ENCODE results near the gene PRRT1.
"Not testable (repeated sequence)": the region's sequence is repeated elsewhere in the genome, so short reads cannot be mapped to it uniquely, and the experiment has no call there.

The PRRT1 gene

DNA sequence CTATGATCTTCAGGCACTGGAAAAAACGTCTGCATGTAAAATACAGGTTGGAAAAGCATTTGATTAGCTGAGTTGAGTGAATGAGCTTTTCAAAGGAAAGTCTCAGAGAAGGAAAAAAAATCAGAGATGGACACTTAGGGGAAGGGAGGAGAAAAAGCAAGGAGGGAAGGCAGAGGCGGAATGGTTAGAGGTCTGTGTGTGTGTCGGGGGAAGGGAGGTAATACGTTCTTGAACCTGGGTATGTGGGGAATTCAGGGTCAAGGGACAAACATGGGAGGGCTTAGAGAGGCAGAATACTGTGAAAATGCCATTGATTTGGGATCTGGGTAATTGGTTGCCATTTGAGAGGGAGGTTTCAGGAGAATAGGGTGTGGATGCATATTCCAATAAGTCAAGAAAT, 5.1 kb downstream of the PRRT1 start:
- H3K36me3 ChIP-seq (ENCODE audit: insufficient read depth, low read length) = no peaks in the 10 kb centered on the region
- WGBS = 39% methylated on average over 4 of the region's 4 CpGs
- no peak overlapping the region for H3K27ac ChIP-seq (ENCODE audit: low read depth, low read length)
- H3K9ac ChIP-seq (ENCODE audit: low read depth, low read length) = peak overlapping the region; percentile 24; the same call in 1 of the 2 replicates
- no peaks in the 10 kb centered on the region for H3K9me3 ChIP-seq (ENCODE audit: insufficient read depth, low read depth, low read length)
- no peak overlapping the region; the same call in 1 of the 2 replicates for H3K4me3 ChIP-seq (ENCODE audit: low read length)
- peaks cover 11% of the 10 kb centered on the region; the same call in 1 of the 2 replicates for H3K4me1 ChIP-seq (ENCODE audit: insufficient read depth, low read length)
- H3K27me3 ChIP-seq (ENCODE audit: insufficient read depth, low read length) = peaks cover 17% of the 10 kb centered on the region

DNA sequence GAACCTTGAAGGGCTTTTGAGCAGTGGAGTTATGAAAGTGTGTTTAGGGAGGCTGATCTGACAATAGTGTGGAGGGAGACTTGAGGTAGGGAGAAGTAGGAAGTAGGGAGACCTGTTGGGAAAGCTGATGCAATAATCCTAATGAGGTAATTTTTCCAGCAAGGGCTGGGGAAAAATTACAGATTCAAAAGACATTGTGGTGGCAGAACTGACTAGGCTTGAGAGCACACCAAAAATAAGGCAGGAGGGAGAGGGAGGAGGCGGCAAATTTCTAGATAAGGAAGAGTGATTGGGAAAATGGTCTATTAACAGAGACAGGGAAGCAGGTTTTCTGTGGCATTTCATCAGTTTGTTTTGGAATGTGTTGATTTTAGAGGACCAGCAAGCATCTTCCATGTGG, 5.5 kb downstream of the PRRT1 start:
- Histone ChIP-seq H3K27ac (ENCODE audit: low read depth, low read length) (no peak overlapping the region), H3K4me1 (ENCODE audit: insufficient read depth, low read length) (peaks cover 11% of the 10 kb centered on the region; the same call in 1 of the 2 replicates), H3K4me3 (ENCODE audit: low read length) (no peak overlapping the region; the same call in 1 of the 2 replicates), H3K27me3 (ENCODE audit: insufficient read depth, low read length) (peaks cover 15% of the 10 kb centered on the region), H3K36me3 (ENCODE audit: insufficient read depth, low read length) (no peaks in the 10 kb centered on the region), H3K9me3 (ENCODE audit: insufficient read depth, low read depth, low read length) (no peaks in the 10 kb centered on the region), H3K9ac (ENCODE audit: low read depth, low read length) (peak overlapping the region; percentile 24; the same call in 1 of the 2 replicates)
- WGBS = 77% methylated on average over 1 of the region's 1 CpG

DNA sequence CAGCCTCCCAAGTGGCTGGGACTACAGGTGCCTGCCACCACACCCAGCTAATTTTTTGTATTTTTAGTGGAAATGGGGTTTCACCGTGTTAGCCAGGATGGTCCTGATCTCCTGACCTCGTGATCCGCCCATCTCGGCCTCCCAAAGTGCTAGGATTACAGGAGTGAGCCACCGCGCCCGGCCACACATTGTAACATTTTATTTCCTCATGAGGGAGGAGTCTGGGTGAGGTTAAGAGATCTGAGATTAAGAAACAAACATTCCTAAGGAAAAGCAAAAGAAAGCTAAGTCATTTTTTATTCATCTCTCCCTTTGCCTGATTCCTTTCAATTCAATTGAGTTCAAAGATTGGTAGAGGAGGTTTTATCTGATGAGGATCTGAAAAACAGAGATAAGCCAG, 7.5 kb downstream of the PRRT1 start:
- H3K36me3 ChIP-seq (ENCODE audit: insufficient read depth, low read length); H3K4me3 ChIP-seq (ENCODE audit: low read length); H3K27me3 ChIP-seq (ENCODE audit: insufficient read depth, low read length); H3K27ac ChIP-seq (ENCODE audit: low read depth, low read length); H3K9me3 ChIP-seq (ENCODE audit: insufficient read depth, low read depth, low read length); H3K9ac ChIP-seq (ENCODE audit: low read depth, low read length): not testable (repeated sequence)
- peaks cover 11% of the 10 kb centered on the region; the same call in 1 of the 2 replicates for H3K4me1 ChIP-seq (ENCODE audit: insufficient read depth, low read length)
- WGBS = 86% methylated on average over 7 of the region's 7 CpGs

DNA sequence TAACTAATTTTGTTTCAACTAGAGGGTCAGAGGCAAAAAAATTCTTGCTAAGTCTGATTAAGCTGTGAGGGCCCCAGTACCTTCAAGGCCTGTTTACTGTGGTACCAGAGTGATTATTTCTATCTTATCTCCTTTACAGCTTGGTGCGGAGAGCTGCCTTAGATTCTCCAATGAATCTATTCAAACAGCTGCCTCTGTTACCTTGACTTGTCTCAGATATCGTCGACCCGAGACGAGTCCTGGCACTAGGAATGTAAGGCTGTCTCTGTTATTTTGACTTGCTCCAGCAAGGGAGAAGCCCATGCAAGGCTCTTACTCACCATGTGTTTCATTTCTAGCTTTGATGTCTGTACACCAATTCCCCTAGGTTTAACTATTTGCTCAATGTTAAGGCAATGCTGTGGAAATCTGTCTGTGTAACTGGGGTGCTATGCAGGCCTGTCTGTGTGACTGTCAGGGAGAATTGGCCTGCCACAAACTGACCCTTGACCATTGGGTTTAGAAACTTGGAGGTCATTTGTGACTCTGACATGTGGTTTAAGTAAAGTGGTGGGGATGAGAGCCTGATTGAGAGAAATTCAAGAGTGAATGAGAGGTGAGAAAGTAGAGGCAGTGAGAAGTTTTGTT, 11.2 kb downstream of the PRRT1 start:
- Histone ChIP-seq H3K4me3 (ENCODE audit: low read length) (no peak overlapping the region), H3K4me1 (ENCODE audit: insufficient read depth, low read length) (no peaks in the 10 kb centered on the region), H3K27ac (ENCODE audit: low read depth, low read length) (no peak overlapping the region), H3K27me3 (ENCODE audit: insufficient read depth, low read length) (no peaks in the 10 kb centered on the region), H3K9me3 (ENCODE audit: insufficient read depth, low read depth, low read length) (no peaks in the 10 kb centered on the region), H3K36me3 (ENCODE audit: insufficient read depth, low read length) (no peaks in the 10 kb centered on the region), H3K9ac (ENCODE audit: low read depth, low read length) (no peak overlapping the region)
- WGBS = 80% methylated on average over 5 of the region's 5 CpGs

DNA sequence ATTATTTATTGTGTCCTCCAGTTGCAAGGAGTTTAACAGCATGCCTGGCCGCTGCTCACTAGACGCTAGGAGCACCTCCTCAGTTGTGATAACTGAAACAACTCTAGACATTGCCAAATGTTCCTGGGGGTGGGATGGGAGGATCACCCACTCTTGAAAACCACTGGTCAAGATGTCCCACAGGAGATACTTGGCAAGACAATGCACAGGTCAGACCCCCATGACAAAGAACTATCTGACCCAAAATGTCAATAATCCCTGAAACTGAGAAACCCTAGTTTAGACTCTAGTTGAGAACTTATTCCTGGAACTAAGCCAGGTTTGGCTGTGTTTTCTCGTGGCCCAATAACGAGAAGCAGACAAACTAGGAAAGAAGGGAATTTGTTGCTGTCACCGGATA, 12.1 kb downstream of the PRRT1 start:
- 89% methylated on average over 5 of the region's 5 CpGs for WGBS
- Histone ChIP-seq H3K36me3 (ENCODE audit: insufficient read depth, low read length) (no peaks in the 10 kb centered on the region), H3K4me1 (ENCODE audit: insufficient read depth, low read length) (no peaks in the 10 kb centered on the region), H3K27me3 (ENCODE audit: insufficient read depth, low read length) (peaks cover 4% of the 10 kb centered on the region; the same call in 1 of the 2 replicates), H3K4me3 (ENCODE audit: low read length) (no peak overlapping the region), H3K9ac (ENCODE audit: low read depth, low read length) (no peak overlapping the region), H3K9me3 (ENCODE audit: insufficient read depth, low read depth, low read length) (no peaks in the 10 kb centered on the region), H3K27ac (ENCODE audit: low read depth, low read length) (no peak overlapping the region)

DNA sequence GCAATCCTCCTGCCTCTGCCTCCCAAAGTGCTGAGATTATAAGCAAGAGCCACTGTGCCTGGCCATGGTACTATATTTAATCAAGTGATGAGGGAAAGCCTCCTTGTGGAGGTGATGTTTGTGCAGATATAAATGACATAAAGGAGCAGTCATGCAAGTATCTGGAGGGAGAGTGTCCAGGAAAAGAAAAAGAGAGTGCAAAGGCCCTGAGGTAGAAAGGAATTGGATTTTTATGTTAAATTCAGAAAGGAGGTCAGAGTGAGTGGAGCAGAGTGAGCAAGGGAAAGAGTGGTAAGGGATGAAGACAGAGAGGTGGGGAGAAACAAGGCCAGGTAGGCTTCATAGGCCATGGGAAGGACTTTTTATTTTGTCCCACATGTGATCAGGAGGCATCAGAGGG, 14.3 kb downstream of the PRRT1 start:
- Histone ChIP-seq H3K36me3 (ENCODE audit: insufficient read depth, low read length) (no peaks in the 10 kb centered on the region), H3K9me3 (ENCODE audit: insufficient read depth, low read depth, low read length) (no peaks in the 10 kb centered on the region), H3K9ac (ENCODE audit: low read depth, low read length) (no peak overlapping the region), H3K27me3 (ENCODE audit: insufficient read depth, low read length) (peaks cover 7% of the 10 kb centered on the region; the same call in 1 of the 2 replicates), H3K4me1 (ENCODE audit: insufficient read depth, low read length) (no peaks in the 10 kb centered on the region), H3K4me3 (ENCODE audit: low read length) (no peak overlapping the region), H3K27ac (ENCODE audit: low read depth, low read length) (no peak overlapping the region)

DNA sequence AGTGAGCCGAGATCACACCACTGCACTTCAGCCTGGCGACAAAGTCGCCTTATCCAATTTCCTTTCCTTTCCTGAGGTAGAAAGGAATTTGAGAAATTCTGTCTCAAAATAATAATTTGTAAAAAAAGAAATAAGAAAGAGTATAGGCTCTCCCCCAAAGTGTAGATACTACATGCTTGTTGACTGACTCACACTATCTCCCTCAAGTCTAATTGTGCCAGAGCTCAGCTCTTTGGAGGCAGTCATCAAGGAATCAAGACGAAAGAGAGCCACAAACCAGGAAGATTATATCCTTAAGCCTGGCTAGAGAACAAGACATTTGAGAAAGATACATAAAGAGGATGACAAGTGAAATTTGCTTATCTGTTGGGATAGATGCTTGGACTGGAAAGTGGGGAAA, 18.0 kb downstream of the PRRT1 start:
- Histone ChIP-seq H3K4me3 (ENCODE audit: low read length) (no peak overlapping the region), H3K9ac (ENCODE audit: low read depth, low read length) (no peak overlapping the region), H3K4me1 (ENCODE audit: insufficient read depth, low read length) (no peaks in the 10 kb centered on the region), H3K27me3 (ENCODE audit: insufficient read depth, low read length) (peaks cover 7% of the 10 kb centered on the region; the same call in 1 of the 2 replicates), H3K36me3 (ENCODE audit: insufficient read depth, low read length) (no peaks in the 10 kb centered on the region), H3K9me3 (ENCODE audit: insufficient read depth, low read depth, low read length) (no peaks in the 10 kb centered on the region), H3K27ac (ENCODE audit: low read depth, low read length) (no peak overlapping the region)
- WGBS = 86% methylated on average over 2 of the region's 4 CpGs

DNA sequence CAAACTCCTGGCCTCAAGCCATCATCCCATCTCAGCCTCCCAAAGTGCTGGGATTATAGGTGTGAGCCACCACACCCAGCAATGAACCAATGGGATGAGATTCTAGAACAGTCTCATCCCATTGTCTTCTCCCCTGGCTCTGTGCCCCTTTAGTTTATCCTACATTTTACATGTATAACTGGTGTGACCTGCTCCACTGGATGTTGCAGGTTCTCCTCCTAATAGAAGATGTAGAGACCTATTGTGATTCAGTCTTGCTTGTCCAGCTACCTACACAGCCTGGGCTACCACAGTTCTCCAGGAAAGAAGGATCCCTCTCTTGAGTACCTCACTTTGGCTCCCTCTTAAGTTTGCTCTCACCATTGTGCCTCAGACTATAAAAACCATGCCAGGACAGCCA, 19.6 kb downstream of the PRRT1 start:
- peaks cover 3% of the 10 kb centered on the region; the same call in 1 of the 2 replicates for H3K4me1 ChIP-seq (ENCODE audit: insufficient read depth, low read length)
- no peak overlapping the region for H3K9ac ChIP-seq (ENCODE audit: low read depth, low read length)
- no peak overlapping the region for H3K27ac ChIP-seq (ENCODE audit: low read depth, low read length)

DNA sequence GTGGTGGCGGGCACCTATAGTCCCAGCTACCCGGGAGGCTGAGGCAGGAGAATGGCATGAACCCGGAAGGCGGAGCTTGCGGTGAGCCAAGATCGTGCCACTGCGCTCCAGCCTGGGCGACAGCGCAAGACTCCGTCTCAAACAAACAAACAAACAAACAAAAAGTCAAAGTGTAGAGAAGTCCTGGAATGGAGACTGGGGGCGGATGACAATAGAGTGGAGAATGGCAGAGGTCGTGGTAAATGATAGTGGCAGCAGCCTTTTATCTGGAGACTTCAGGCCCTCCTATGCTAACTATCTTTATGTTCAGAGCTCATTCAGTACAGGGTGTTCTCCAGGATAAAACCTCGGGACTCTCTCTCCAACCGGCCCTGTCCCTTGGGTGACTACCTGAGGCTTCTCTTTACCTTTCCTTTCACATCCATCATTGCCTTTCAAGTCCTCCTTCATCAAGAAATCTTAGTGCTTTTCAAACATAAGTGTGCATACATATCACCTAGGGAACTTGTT, 20.2 kb downstream of the PRRT1 start:
- no peak overlapping the region for H3K27ac ChIP-seq (ENCODE audit: low read depth, low read length)
- no peak overlapping the region for H3K4me3 ChIP-seq (ENCODE audit: low read length)
- H3K36me3 ChIP-seq (ENCODE audit: insufficient read depth, low read length) = 0 out of 2 replicates have a peak, but pooled peaks cover 2% of the 10 kb centered on the region
- H3K4me1 ChIP-seq (ENCODE audit: insufficient read depth, low read length) = peaks cover 6% of the 10 kb centered on the region; the same call in 1 of the 2 replicates
- H3K9me3 ChIP-seq (ENCODE audit: insufficient read depth, low read depth, low read length) = no peaks in the 10 kb centered on the region
- 96% methylated on average over 12 of the region's 14 CpGs for WGBS
- H3K9ac ChIP-seq (ENCODE audit: low read depth, low read length) = no peak overlapping the region
- peaks cover 7% of the 10 kb centered on the region; the same call in 1 of the 2 replicates for H3K27me3 ChIP-seq (ENCODE audit: insufficient read depth, low read length)

More for the DNA sequence above, 19.6 kb downstream of the PRRT1 start:
- Histone ChIP-seq H3K9me3 (ENCODE audit: insufficient read depth, low read depth, low read length) (no peaks in the 10 kb centered on the region), H3K36me3 (ENCODE audit: insufficient read depth, low read length) (no peaks in the 10 kb centered on the region), H3K4me3 (ENCODE audit: low read length) (no peak overlapping the region), H3K27me3 (ENCODE audit: insufficient read depth, low read length) (peaks cover 7% of the 10 kb centered on the region; the same call in 1 of the 2 replicates)

DNA sequence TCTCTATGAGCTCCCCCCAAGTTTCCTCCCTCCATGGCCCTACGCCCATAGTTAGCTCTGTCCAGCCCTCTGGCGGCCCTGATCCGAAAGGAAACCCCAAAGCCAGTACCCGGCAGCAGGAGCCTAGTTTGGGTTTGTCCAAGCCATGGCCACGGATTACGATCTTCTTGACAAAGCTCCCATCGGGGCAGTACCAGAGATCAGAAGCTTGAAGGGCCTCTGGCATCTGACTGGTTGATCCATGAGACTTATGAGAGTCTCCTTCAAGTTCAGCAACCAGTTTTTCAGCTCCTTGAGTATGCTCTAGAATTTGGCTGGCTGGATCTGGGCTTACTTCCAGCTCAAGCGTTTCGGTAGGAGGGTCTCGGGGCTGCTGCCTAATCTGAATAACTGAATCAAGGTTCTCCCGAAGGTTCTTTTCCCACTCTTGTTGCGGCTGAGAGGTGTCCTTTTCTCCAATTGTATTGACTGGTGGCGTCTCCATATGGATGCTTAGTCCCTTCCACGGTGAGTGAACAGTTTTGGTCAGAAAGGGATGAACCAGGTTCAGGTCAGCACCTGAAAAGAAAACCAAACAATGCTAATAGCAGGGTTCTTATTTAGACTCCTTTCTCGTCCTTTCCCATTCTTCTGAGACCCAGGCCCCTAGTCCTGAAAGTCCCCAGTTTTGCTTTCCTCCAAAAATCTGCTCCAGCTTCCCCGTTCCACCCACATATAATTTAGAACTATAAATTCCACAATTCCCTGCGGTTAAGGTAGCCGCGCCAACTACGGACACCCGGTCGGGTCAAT, 22.2 kb downstream of the PRRT1 start:
- peaks cover 6% of the 10 kb centered on the region; the same call in 1 of the 2 replicates for H3K4me1 ChIP-seq (ENCODE audit: insufficient read depth, low read length)
- WGBS = 46% methylated on average over 22 of the region's 22 CpGs
- peaks cover 18% of the 10 kb centered on the region for H3K36me3 ChIP-seq (ENCODE audit: insufficient read depth, low read length)
- peak overlapping the region; percentile 64; the same call in 1 of the 2 replicates for H3K27ac ChIP-seq (ENCODE audit: low read depth, low read length)
- H3K9me3 ChIP-seq (ENCODE audit: insufficient read depth, low read depth, low read length) = no peaks in the 10 kb centered on the region
- peaks cover 2% of the 10 kb centered on the region; the same call in 1 of the 2 replicates for H3K27me3 ChIP-seq (ENCODE audit: insufficient read depth, low read length)
- H3K4me3 ChIP-seq (ENCODE audit: low read length) = peak overlapping the region; percentile 76
- peak overlapping the region; percentile 53; the same call in 1 of the 2 replicates for H3K9ac ChIP-seq (ENCODE audit: low read depth, low read length)

DNA sequence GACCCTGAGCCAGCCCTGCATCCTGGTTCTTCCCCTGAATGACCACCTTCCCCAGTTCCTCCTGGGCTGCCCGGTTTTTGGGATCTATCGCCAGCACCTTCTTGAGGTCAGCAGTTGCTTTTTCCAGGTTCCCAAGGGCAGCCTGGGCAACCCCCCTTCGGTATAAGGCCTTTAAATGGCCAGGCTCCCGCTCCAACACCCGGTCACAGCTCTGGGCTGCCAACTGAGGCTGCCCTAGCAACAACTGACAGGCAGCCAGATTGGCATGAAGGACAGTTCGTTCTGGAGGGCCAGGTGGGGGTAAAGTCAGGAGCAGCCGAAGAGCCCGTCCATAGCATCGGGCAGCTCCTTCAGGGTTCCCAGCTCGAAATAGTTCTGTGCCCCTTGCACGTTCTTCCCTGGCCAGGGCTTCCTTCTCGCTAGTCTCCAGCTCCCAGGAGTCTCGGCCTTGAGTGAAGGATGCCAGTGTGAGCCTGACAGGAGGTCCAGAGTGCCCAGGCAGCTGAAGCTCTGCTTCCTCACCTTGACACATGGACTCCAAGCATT, 22.9 kb downstream of the PRRT1 start:
- H3K36me3 ChIP-seq (ENCODE audit: insufficient read depth, low read length) = peaks cover 22% of the 10 kb centered on the region
- WGBS = 90% methylated on average over 13 of the region's 13 CpGs
- H3K4me3 ChIP-seq (ENCODE audit: low read length) = peak overlapping the region; percentile 76
- no peaks in the 10 kb centered on the region for H3K9me3 ChIP-seq (ENCODE audit: insufficient read depth, low read depth, low read length)
- H3K4me1 ChIP-seq (ENCODE audit: insufficient read depth, low read length) = peaks cover 6% of the 10 kb centered on the region; the same call in 1 of the 2 replicates
- no peaks in the 10 kb centered on the region for H3K27me3 ChIP-seq (ENCODE audit: insufficient read depth, low read length)
- H3K9ac ChIP-seq (ENCODE audit: low read depth, low read length) = no peak overlapping the region
- H3K27ac ChIP-seq (ENCODE audit: low read depth, low read length) = peak overlapping the region; percentile 21; the same call in 1 of the 2 replicates

Data from HUES64 (cell line).